HepG2 (cell line): ENCODE data around the gene HIVEP2. TPM values are rescaled to one million over a fixed set of nuclear protein-coding genes. Genes with fewer than 3 reads are reported as not detected.

Source experiments
- ARNT2 ChIP-seq: sonication (generic); formaldehyde crosslinking; IDR thresholded peaks from 2 replicates; pipeline ENCODE4 v1.8.0; 2022; ENCODE audit warnings: mild to moderate bottlenecking, low read depth, missing genetic modification reagents, moderate library complexity
- ETV5 ChIP-seq: IDR thresholded peaks from 2 replicates; pipeline ENCODE4 v1.6.1; 2018; ENCODE audit warnings: missing biosample characterization, missing genetic modification reagents, inconsistent platforms, borderline replicate concordance
- GATAD2A ChIP-seq: IDR thresholded peaks from 2 replicates; pipeline ENCODE4 v1.6.1; 2016
- HCFC1 ChIP-seq: fragments of 150-350 bp; IDR thresholded peaks from 2 replicates; pipeline ENCODE4 v1.6.1; 2014; ENCODE audit warnings: low read depth, low read length
- HMG20A ChIP-seq: IDR thresholded peaks from 2 replicates; pipeline ENCODE4 v1.6.1; 2016; ENCODE audit warnings: borderline replicate concordance
- KAT7 ChIP-seq: IDR thresholded peaks from 2 replicates; pipeline ENCODE4 v1.6.1; 2018; ENCODE audit warnings: borderline replicate concordance, missing compliant biosample characterization
- KDM2A ChIP-seq: sonication (generic); formaldehyde crosslinking; IDR thresholded peaks from 2 replicates; pipeline ENCODE4 v1.4.0; 2020; ENCODE audit warnings: low read depth, missing genetic modification reagents, borderline replicate concordance
- MAFF ChIP-seq: IDR thresholded peaks from 2 replicates; pipeline ENCODE4 v1.6.1; 2011; ENCODE audit warnings: low read depth, low read length, improper control_type of control experiment
- MTERF4 ChIP-seq: sonication (generic); formaldehyde crosslinking; IDR thresholded peaks from 2 replicates; pipeline ENCODE4 v1.8.0; 2023; ENCODE audit warnings: mild to moderate bottlenecking, missing genetic modification reagents
- RORA ChIP-seq: sonication (generic); formaldehyde crosslinking; IDR thresholded peaks from 2 replicates; pipeline ENCODE4 v1.5.0; 2020; ENCODE audit warnings: mild to moderate bottlenecking, missing genetic modification reagents, moderate library complexity
- SIX4 ChIP-seq: sonication (generic); formaldehyde crosslinking; IDR thresholded peaks from 2 replicates; pipeline ENCODE4 v1.4.0; 2020; ENCODE audit warnings: missing genetic modification reagents
- SOX5 ChIP-seq: IDR thresholded peaks from 2 replicates; pipeline ENCODE4 v1.6.1; 2016; ENCODE audit warnings: borderline replicate concordance
- TAF15 ChIP-seq: fragments of 200-400 bp; formaldehyde crosslinking; IDR thresholded peaks from one replicate; pipeline ENCODE4 v1.6.1; 2018; ENCODE audit warnings: mild to moderate bottlenecking, low read depth, low read length; ENCODE audit not compliant: poor library complexity, severe bottlenecking
- TEAD3 ChIP-seq: optimal IDR thresholded peaks from 2 replicates; pipeline ENCODE3; 2016; ENCODE audit warnings: borderline replicate concordance
- ZBTB7B ChIP-seq: sonication (generic); formaldehyde crosslinking; IDR thresholded peaks from 2 replicates; pipeline ENCODE4 v1.4.0; 2020; ENCODE audit warnings: missing genetic modification reagents
- ZNF205 ChIP-seq: IDR thresholded peaks from 2 replicates; pipeline ENCODE4 v1.6.1; 2018; ENCODE audit warnings: missing biosample characterization, missing genetic modification reagents
- ZNF30 ChIP-seq: sonication (generic); formaldehyde crosslinking; IDR thresholded peaks from 2 replicates; pipeline ENCODE4 v1.5.0; 2020; ENCODE audit warnings: mild to moderate bottlenecking, missing genetic modification reagents
- ZNF567 ChIP-seq: sonication (generic); formaldehyde crosslinking; IDR thresholded peaks from 2 replicates; pipeline ENCODE4 v1.8.1; 2023; ENCODE audit warnings: mild to moderate bottlenecking, missing genetic modification reagents, borderline replicate concordance
- ZNF614 ChIP-seq: IDR thresholded peaks from 2 replicates; pipeline ENCODE4 v1.6.1; 2018; ENCODE audit warnings: missing biosample characterization, missing genetic modification reagents, inconsistent platforms, borderline replicate concordance
- ZNF644 ChIP-seq: IDR thresholded peaks from 2 replicates; pipeline ENCODE4 v1.6.1; 2016; ENCODE audit warnings: low read depth
- ZNF761 ChIP-seq: sonication (generic); formaldehyde crosslinking; conservative IDR thresholded peaks from 2 replicates; pipeline ENCODE4 v1.4.0; 2020; ENCODE audit warnings: mild to moderate bottlenecking, missing genetic modification reagents
- ZNF780A ChIP-seq: sonication (generic); formaldehyde crosslinking; IDR thresholded peaks from 2 replicates; pipeline ENCODE4 v1.8.0; 2022; ENCODE audit warnings: mild to moderate bottlenecking, missing genetic modification reagents, moderate library complexity
- polyA plus RNA-seq, 8 experiments: library from polyadenylated mRNA; depleted of rRNA in 3 of 8; stranded (reverse) in 7 of 8; unstranded in 1 of 8; fragments of >200 nt; fragmentation: Illumina TruSeq in 4 of 8; extraction: Trizol in 4 of 8; gene quantifications; 2 replicates each; pipeline versions ENCODE4 v1.2.1 to v1.2.3, GENCODE V29; 2011 to 2016; ENCODE audit warnings: low read depth in 4 of 8, missing spikeins in 1 of 8, mixed read lengths in 1 of 8; ENCODE audit not compliant: insufficient read depth in 1 of 8
- total RNA-seq, 5 experiments: library from RNA; depleted of rRNA; stranded (reverse); fragments of >200 nt; fragmentation: Illumina TruSeq; extraction: Trizol; gene quantifications; 2 replicates each; pipeline ENCODE4 v1.2.3, GENCODE V29; 2016; ENCODE audit warnings: low read depth in 1 of 5
- TF ChIP-seq, protein P1 (sequence below): IDR thresholded peaks from 2 replicates; pipeline ENCODE4 v1.4.0; 2020; ENCODE audit warnings: mild to moderate bottlenecking, missing genetic modification reagents
- TF ChIP-seq, protein P2 (sequence below), 2 experiments: fragments of 450-650 bp in 1 of 2; sonication (generic) in 1 of 2; formaldehyde crosslinking; IDR thresholded peaks; 2 replicates each; pipeline versions ENCODE4 v1.5.0 to v1.8.0; 2020 to 2022; ENCODE audit warnings: mild to moderate bottlenecking in 1 of 2, missing genetic modification reagents in 1 of 2
- TF ChIP-seq, protein P3 (sequence below): sonication (generic); formaldehyde crosslinking; IDR thresholded peaks from 2 replicates; pipeline ENCODE4 v1.5.1; 2020; ENCODE audit warnings: mild to moderate bottlenecking, missing genetic modification reagents, moderate library complexity

HIVEP2 gene
- total and polyA plus RNA-seq, 2 of the 13 experiments (the other 11 are each of a cell fraction or from before 2014, with no cell fraction given) = 3.4 to 12.9 TPM

DNA sequence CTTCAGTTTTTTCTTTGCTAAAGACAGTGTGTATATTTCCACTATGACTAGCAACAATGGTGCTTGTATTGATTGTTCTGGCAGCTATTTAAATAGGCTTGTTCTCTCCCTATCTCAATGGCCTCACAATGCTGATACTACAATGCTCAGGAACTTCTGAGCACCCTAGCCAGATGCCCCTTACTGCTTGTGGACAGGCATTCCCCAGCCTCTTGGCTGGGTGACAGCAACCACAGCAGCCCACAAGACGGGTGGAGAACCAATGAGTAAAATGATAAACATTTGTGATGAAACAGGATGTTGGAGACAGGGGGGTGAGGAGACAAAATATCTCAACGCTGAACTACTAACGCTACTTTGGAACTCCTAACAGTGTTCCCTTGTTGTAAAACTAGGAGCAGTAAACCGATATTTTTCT is 42.3 kb downstream of the HIVEP2 start (continued):
- TF ChIP-seq MTERF4 (CRISPR knock-in tag) (no peak), ZNF567 (CRISPR knock-in tag) (no peak), SIX4 (CRISPR knock-in tag) (no peak), HMG20A (CRISPR knock-in tag) (peak; percentile 61; the same call in 1 of the 2 replicates), KDM2A (CRISPR knock-in tag) (0 out of 2 replicates have a peak, but pooled peaks have one; percentile 26), ARNT2 (CRISPR knock-in tag) (no peak), ZBTB7B (CRISPR knock-in tag) (no peak), TAF15 (no peak), ZNF780A (CRISPR knock-in tag) (no peak), ETV5 (CRISPR knock-in tag) (peak; percentile 74; the same call in 1 of the 2 replicates), ZNF30 (no peak), KAT7 (CRISPR knock-in tag) (no peak), ZNF761 (no peak), SOX5 (CRISPR knock-in tag) (peak; percentile 53; the same call in 1 of the 2 replicates), HCFC1 (no peak), RORA (no peak), ZNF205 (CRISPR knock-in tag) (no peak), GATAD2A (CRISPR knock-in tag) (peak; percentile 65), MAFF (no peak), ZNF614 (CRISPR knock-in tag) (no peak), TEAD3 (CRISPR knock-in tag) (peak; percentile 62), ZNF644 (peak; percentile 44; the same call in 1 of the 2 replicates)
- TF ChIP-seq, protein P1, sequence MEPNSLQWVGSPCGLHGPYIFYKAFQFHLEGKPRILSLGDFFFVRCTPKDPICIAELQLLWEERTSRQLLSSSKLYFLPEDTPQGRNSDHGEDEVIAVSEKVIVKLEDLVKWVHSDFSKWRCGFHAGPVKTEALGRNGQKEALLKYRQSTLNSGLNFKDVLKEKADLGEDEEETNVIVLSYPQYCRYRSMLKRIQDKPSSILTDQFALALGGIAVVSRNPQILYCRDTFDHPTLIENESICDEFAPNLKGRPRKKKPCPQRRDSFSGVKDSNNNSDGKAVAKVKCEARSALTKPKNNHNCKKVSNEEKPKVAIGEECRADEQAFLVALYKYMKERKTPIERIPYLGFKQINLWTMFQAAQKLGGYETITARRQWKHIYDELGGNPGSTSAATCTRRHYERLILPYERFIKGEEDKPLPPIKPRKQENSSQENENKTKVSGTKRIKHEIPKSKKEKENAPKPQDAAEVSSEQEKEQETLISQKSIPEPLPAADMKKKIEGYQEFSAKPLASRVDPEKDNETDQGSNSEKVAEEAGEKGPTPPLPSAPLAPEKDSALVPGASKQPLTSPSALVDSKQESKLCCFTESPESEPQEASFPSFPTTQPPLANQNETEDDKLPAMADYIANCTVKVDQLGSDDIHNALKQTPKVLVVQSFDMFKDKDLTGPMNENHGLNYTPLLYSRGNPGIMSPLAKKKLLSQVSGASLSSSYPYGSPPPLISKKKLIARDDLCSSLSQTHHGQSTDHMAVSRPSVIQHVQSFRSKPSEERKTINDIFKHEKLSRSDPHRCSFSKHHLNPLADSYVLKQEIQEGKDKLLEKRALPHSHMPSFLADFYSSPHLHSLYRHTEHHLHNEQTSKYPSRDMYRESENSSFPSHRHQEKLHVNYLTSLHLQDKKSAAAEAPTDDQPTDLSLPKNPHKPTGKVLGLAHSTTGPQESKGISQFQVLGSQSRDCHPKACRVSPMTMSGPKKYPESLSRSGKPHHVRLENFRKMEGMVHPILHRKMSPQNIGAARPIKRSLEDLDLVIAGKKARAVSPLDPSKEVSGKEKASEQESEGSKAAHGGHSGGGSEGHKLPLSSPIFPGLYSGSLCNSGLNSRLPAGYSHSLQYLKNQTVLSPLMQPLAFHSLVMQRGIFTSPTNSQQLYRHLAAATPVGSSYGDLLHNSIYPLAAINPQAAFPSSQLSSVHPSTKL = peak; percentile 74; the same call in 1 of the 2 replicates
- TF ChIP-seq, protein P2, sequence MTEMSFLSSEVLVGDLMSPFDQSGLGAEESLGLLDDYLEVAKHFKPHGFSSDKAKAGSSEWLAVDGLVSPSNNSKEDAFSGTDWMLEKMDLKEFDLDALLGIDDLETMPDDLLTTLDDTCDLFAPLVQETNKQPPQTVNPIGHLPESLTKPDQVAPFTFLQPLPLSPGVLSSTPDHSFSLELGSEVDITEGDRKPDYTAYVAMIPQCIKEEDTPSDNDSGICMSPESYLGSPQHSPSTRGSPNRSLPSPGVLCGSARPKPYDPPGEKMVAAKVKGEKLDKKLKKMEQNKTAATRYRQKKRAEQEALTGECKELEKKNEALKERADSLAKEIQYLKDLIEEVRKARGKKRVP (CRISPR knock-in tag; IDR thresholded peaks at IDR 0.05) = peak in 1 of 2 experiments; percentile 60; a peak in 2 of 4 replicates
- TF ChIP-seq, protein P3, sequence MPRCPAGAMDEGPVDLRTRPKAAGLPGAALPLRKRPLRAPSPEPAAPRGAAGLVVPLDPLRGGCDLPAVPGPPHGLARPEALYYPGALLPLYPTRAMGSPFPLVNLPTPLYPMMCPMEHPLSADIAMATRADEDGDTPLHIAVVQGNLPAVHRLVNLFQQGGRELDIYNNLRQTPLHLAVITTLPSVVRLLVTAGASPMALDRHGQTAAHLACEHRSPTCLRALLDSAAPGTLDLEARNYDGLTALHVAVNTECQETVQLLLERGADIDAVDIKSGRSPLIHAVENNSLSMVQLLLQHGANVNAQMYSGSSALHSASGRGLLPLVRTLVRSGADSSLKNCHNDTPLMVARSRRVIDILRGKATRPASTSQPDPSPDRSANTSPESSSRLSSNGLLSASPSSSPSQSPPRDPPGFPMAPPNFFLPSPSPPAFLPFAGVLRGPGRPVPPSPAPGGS (CRISPR knock-in tag) = no peak
